G401 (cell line): ENCODE results near the gene SORL1-AS1.

ENCODE experiments used
- DNase-seq: peaks from one replicate; pipeline ENCODE4 v3.0.0-alpha.2; 2015; ENCODE audit warnings: low spot score
- in situ Hi-C: cut with HindIII; loops from 2 replicates; pipeline ENCODE4 v1.10.0; 2016; ENCODE audit warnings: low sequenced_read_pairs, mixed read lengths

SORL1-AS1 gene

DNA sequence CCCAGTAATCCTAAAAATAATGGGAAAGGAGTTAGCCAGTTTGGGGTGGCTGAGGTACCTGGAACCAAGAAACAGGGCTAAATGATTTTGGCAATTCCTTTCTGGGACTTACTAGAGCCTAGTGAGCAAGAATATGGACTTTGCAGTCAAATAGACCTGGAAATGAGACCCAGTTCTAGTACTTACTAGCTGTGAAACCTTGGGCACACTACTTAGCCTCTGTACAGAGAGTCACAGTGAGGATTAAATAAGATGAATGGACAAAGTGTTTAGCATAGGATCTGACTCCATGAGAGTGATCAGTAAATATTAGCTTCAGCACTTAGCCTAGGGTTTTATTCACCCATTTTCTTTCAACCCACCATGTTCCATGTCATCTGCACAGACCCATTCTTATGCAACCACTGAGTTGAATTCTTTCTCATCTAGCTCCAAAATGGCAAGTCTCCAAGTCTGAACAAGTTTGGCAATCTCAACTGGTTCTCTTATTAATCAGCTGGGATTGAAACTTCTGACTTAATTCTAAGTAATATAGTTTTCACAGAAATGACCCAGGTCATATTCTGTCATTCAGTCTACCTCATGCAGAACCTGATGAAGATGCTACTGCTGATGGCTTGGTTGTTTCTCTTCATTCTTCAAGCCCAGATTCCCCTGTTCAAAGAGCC, 15.6 kb downstream of the SORL1-AS1 start:
- in situ Hi-C loops = no loop called here
- DNase-seq = no peak

DNA sequence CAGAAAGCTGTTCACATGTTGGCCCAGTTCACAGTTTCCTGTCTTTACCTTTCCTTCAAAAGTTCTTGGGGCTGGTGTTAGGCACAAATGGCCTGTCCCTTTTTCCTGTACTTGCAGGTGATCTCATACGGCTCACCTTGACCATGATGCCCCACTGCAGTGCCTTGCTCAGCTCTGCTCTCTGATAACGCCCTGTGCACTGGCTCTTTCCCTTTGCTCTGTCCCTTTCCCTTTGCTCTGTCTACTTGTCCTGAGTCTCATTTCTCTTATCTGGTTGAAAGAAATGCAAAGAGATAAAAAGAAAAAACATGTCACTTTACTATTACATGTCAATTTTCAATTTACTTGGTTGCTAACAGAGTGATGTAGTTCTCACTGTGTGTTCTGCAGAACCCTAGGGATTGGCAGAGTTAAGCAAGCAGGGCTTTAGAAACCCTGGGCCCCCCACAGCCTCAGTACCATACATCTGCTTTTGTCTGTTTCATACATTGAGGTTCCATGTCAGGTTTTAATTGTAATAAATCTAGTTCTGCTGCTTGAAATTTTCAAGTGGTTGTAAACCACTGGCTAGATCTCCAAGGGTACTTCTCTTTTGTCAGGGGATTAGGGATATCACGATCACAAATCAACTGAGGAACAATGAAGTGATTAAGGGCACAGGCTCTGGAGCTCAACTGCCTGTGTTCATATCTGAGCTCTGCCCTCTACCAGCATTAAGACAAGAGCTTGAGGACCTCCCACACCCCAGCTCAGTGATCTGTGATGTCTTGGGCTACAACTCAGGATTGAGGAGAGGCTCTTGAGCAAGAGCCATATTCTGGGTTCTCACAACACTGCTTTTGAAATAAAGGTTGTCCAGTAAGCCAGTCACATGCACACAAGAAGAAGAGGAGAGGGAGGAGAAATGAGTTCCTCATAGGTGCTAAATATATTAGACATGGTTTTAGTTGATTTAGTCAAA, 16.9 kb downstream of the SORL1-AS1 start:
- in situ Hi-C loops = no loop called here
- DNase-seq = no peak

DNA sequence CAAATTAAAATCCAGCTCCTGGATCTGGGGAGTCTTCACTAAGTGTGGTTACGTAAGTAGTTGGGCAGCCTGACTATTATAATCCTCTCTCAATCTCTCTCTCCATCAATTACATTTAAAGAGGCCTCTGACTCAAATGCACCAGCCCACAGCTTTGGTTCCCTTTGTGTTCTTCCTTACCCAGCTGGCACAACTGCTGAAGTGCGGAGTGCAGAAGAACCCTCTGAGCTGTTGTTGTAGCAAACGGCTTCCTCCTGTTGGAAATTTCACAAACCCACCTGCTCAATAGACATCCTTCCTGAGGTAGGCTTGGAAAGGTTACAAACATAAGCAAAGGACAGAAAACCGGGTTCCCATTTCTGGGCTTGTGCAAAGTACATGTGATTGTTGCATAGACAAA, 17.6 kb downstream of the SORL1-AS1 start:
- no peak for DNase-seq
- in situ Hi-C loops = no loop called here

DNA sequence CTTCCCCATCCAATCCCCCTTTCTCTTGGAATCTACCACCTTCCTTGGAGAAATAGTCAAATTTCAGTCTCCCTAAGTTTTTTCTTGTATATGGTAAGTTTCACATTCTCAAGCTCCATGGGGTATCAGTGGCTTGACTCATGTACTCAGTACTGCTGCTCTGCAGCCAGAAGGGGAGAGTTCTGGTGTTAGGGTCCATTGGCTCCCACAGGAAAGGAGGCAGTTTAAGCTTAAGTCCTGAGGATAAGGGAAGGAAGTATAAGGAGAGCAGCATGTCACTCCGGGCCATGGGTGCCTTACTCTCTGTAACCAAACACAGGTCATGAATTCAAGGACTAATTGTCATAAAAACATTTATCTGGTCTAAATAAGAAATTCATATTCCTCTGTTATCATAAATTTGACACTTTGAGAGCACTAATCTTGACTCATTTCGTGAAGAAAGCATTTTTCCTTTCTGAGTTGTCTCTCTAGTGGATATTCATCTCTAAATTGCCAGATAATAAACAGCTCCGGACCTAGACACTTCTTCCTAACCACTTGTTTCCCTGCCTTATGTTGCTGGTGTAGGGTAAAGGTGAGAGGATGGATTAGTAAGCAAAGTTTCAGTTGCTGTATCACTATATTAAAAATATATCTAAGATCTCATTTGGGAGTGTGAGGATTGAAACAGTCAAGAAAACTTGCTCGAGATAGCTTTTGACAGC, 20.8 kb downstream of the SORL1-AS1 start:
- in situ Hi-C loops = no loop called here
- no peak for DNase-seq

DNA sequence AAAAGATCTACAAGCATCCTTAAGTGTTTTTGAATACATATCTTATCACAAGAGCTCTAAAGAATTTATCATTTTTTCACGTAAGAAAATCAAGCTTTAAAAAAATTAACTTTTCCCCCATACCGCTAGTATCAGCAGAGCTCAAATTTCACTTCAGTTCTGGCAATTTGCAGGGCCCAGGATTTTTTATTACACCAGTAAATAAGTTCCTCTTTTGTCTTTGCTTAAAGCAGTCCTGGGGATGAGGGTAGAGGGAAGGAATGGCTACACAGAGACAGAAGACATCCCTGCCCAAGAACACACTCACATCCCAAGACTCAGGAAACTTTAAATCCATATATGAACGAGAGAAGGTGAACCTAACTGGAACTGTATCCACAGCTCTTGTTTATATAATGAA, 23.2 kb downstream of the SORL1-AS1 start:
- DNase-seq = no peak
- in situ Hi-C loops = no loop called here

DNA sequence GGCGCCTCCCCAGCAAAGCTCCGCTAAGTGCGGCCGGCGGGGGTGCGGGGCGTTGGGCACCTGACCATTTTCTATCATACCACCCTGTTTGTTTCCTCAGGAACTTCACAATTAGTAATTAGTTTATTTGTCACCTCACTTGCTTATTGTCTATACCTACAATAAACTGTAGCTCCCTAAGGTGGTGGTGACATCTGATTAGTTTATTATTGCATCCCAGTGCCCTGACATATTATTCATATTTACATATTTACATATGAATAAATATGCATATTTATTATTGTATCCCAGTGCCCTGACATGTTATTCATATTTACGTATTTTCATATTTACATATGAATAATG, 25.4 kb downstream of the SORL1-AS1 start:
- in situ Hi-C loops = no loop called here

DNA sequence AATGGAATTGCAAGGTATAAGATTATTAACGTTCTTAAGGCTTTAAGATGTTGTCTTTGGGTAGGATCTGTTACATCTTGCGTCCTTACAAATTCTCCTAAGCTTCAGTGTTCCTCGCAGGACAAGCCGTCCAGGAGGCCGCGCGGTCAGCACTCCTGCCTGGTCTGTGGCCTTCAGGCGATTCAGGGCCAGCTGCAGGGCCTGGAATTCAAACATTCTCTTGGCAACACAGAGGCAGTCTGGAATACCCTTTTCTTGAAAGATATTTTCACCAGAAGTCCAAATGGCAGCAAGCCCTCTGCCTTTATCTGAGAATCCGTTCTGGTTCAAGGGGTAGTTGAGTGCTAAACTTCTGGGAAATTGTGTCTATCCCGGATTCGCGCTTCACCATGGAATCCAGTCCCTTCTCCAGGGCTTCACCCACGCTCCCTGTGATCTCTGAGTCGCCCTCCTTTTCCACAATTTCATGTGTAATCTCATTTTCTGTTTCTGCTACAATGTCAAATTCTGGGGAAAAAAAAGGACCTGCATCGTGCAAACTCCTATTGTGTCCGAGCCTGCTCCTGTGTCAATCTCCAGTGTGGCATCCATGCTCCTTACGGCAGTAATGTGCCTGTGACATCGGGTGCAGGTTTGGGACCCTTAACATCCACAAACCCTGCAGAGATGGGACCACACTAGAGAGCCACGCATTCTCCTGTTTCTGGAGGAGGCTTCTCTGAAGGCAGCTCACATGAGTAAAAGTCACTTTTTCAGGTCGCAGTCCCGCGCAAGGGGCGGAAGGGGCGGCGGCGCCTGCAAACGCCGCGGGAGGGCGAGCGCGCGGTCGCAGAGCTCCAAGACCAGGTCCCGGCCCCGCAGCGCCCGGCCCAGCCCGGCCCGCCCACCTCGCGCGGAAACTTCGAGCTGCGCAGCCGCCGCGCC, 26.0 kb downstream of the SORL1-AS1 start:
- DNase-seq = peak; percentile 31
- in situ Hi-C loops = no loop called here

More for the DNA sequence above, 25.4 kb downstream of the SORL1-AS1 start:
- DNase-seq = no peak

DNA sequence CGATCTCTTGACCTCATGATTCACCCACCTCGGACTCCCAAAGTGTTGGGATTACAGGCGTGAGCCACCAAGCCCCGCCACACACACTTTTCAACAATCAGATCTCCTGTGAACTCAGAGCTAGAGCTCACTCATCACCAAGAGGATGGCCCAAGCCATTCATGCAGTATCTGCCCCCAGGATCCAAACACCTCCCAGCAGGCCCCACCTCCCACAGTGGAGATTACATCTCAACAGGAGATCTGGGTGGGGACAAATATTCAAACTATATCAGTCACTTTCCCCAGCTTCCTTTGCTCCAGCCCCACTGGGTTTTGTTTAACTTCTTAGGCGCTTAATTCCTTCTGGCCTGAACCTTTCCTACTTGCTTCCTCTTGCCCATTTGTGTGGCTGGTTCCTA, 26.9 kb downstream of the SORL1-AS1 start:
- DNase-seq = no peak
- in situ Hi-C loops = no loop called here

DNA sequence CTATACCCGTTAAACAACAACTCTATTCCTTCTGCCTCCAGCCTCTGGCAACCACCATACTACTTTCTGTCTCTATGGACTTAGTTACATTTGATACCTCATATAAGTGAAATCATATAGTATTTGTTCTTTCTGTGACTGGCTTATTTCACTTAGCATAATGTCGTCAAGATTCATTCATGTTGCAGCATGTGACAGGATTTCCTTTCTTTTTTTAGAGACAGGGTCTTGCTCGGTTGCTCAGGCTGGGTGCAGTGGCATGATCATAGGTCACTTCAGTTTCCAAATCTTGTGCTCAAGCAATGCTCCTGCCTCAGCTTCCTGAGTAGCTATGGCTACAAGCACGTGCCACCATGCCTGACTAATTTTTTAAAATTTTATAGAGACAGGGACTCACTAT, 30.1 kb downstream of the SORL1-AS1 start:
- in situ Hi-C loops = no loop called here
- DNase-seq = no peak

DNA sequence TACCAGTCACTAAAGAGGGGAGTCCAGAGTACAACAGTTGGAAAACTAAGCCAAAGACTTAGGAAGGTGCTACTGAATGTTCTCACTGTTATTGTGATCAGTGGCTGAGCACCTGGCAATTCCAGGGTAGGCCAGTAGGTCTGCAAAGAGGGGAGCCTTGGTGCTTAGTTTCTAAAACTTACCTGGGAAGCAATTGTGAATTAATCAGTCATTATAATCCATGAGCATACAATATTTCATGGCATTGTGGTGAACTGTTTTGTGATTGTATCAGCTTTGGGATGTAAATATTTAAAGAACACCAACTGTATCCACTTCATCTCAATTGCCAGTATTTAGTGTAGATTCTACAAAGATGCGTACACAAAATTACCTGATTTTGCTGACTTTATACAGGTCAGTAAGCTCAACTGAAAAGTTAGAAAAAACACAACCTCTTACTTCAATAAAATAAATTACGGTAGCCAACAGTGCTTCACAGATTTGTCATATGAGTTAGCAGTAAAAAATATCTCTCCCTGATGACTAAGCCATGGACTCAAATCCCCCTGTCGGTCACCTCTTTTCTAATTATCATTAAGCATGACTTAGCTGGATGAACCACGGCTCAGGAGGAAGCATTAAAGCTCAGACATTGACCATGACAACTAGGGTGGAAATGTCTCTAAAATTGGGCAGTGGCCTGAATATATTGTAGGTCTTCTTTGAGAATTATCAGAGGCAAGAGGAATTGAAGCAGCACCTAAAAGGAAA, 31.4 kb downstream of the SORL1-AS1 start:
- in situ Hi-C loops = no loop called here
- DNase-seq = no peak

DNA sequence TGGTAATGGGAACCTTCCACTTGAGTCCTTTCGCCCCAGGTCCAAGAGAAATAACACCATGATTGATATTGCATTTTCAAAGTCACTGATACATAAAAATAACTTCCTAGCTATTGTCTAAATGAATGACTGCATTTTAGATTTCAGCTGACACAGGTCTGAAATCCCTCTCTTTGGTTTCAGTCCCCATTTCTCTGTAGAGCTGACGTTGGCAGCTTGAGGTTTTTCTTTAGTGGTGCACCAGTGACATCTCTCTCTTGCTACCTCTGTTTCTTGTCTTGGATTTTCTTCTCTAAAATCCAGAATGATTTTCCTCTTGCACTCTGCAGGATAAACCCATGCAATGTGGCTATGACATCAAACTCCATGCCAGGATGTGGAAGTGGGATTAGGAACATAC, 32.4 kb downstream of the SORL1-AS1 start:
- no peak for DNase-seq
- in situ Hi-C loops = no loop called here

DNA sequence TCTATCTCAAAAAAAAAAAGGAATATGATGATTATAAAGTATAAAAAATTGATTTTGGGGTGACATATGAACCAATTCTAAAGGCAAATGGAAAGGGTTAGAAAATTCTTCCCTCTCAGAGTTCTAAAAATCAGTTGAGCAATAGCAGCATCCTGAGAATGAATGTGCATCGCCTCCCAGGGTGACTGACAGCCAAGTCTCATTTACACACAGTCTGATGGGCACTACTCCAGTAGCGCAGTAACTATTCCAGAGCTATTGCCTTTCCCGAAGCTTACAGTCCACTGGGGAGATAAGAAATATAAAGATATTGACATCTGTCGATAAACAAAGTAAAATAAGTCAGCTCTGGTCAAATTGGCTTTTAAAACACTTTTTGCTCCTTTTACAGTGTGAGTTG, 32.9 kb downstream of the SORL1-AS1 start:
- DNase-seq = peak; percentile 30
- in situ Hi-C loops = no loop called here

DNA sequence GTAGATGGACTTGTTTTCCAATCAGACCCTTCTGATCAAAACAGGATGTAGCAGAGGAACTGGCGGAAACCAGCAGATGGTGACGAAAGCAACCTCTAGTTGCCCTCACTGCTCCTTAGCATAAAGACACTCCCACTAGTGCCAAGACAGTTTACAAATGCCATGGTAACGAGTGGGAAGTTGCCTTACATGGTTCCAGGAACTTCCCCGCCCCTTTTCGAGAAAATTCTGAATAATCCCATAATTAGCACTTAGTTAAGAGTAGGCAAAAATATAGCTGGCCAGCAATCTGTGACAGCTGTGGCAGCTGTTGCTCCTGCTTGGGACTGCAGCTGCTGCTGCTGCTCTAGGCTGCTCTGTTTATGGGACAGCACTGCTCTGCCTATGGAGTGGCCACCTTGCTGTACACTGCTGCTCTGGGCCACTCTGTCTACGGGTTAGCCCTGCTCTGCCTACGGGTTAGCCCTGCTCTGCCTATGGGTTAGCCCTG, 34.1 kb downstream of the SORL1-AS1 start:
- in situ Hi-C loops = no loop called here
- no peak for DNase-seq

DNA sequence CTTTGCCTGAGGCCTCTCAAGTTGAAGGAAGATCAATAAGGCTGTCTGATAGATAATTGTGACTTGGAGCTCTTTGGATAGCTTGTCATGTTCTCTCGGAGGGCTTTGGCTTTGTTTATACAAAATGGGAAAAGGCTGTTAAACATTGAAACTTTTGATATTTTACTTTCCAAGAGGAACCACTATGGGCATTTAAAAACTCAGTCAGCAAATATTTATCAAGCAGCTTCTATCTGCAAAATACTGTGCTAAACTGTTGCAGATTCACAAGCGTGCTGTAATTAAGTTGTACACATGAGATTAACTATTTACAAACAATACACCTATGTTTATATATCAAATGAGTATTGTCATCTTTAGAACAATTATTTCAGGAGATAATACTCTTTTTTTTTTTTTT, 35.2 kb downstream of the SORL1-AS1 start:
- no peak for DNase-seq
- in situ Hi-C loops = no loop called here

DNA sequence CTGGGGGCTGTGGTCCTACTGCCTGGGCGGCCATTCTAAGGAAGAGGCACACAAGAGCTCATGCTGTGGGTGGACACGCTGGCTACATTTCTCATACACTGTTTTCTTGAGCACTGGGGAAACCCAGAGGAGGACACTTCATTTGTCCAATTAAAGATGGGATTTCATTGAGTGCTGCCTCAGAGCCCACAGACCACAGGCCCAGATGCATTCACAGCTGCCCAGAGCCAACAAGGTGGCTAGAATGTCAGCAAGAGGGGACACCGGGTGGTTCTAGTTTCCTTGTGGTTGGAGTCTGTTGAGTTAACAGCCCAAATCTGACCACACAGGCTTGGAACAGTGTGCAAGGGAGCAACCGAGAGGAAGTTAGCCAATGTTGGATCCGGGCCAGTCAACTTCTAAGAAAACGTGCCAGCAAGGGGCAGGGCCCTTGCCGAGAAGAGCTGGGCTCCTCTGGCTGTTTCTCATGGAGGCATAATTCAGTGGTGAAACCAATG, 35.7 kb downstream of the SORL1-AS1 start:
- peak; percentile 37 for DNase-seq
- in situ Hi-C loops = no loop called here

DNA sequence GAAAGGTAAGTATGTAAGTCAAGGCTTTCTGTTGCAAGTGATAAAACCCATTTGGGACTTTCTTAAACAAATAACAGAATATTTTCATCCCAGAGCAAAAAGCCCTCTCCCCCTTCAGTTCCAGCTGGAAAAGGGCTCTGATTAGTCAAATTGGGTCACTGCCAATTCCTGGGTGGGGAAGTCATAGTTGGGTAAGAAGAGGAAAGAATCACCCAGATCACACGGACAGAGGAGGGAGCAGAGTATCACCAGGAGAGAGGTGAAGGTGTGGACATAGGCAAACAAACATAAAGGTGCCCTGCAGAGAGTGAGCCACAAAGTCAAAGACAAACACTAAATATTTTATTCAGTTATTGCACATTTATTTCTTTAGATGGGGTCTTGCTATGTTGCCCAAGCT, 36.9 kb downstream of the SORL1-AS1 start:
- DNase-seq = no peak
- in situ Hi-C loops = no loop called here

DNA sequence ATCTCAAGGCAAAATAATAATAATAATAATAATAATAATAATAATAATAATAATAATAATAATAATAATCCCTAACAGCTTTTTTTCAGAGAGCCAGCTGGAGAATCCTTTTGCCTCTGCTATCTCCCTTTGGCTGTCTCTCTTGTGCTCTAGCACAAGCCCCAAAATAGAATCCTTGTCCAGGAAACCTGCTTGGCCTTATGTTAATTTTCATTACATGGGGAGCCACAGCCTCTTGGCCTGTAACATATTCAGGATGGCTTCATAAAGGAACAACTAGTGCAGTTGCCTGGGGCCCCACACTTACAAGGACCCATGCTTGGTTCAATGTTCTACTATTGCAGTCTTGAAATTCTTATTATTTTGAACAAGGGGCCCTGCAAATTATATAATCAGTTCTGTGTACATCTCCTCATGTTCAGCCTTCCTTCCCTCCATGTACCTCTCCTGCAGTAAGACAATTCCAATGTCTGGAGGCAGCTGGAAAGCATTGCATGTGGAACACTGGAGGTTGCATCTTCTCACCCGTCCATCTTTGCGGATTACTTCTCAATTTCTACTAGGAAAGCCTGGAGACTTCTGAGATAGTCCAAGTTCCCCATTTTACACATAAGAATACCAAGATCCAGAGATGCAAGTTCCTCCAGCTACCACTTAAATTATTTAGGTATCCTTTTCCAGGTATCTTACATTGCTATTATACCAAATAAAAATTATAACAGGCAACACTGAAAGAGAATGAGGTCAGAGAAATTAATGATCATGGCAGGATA, 38.4 kb downstream of the SORL1-AS1 start:
- in situ Hi-C loops = no loop called here
- DNase-seq = peak; percentile 87
